AG10803 (cell line): ENCODE results near the gene HNRNPF.

Experiments used
- DNase-seq: peaks from one replicate; pipeline ENCODE4 v3.0.0; 2010; ENCODE audit warnings: low read depth
- H3K4me3 ChIP-seq: 2 replicates; pipeline ENCODE4 v1.5.1; 2011; ENCODE audit warnings: mild to moderate bottlenecking, low read length, control low read depth
- TF ChIP-seq, protein P1 (sequence below): conservative IDR thresholded peaks from 2 replicates; pipeline ENCODE4 v1.5.1; 2011; ENCODE audit warnings: mild to moderate bottlenecking, low read length, control low read depth, inconsistent platforms

The HNRNPF gene

DNA sequence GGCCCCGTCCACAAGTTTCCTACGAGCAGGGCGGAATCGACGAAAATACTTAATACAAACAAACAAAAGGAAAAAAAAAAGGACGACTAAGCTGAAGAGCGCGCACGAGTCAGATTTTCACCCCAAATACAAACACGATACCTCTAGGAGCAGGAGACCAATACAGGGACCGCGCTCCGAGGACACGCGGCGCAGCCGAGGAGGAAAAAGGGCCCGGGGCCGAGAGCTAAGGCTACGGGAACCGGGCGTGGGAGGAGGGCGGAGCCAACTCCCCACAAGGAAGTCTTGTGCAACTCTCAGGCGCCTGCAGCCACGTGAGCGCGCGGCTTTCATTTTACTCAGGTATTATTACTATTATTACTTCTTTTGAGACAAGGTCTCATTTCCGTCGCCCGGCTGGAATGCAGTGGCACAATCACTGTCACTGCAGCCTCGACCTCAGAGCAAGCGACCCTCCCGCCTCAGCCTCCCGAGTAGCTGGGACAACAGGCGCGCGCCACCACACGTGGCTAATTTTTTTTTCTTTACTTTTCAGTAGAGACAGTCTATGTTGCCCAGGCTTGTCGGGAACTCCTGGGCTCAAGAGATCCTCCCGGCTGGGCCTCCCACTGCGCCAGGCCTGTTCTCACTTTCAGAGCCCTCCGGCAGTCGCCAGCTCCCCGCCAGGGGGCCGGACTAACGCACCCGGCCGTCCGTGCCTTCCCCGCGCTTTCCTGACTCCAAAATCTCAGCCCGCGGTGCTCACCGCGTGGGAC lies 1.2 kb downstream of the HNRNPF start:
- peak; percentile 91 for DNase-seq
- H3K4me3 ChIP-seq, result peak overlapping the region; percentile 83
- TF ChIP-seq, protein P1, sequence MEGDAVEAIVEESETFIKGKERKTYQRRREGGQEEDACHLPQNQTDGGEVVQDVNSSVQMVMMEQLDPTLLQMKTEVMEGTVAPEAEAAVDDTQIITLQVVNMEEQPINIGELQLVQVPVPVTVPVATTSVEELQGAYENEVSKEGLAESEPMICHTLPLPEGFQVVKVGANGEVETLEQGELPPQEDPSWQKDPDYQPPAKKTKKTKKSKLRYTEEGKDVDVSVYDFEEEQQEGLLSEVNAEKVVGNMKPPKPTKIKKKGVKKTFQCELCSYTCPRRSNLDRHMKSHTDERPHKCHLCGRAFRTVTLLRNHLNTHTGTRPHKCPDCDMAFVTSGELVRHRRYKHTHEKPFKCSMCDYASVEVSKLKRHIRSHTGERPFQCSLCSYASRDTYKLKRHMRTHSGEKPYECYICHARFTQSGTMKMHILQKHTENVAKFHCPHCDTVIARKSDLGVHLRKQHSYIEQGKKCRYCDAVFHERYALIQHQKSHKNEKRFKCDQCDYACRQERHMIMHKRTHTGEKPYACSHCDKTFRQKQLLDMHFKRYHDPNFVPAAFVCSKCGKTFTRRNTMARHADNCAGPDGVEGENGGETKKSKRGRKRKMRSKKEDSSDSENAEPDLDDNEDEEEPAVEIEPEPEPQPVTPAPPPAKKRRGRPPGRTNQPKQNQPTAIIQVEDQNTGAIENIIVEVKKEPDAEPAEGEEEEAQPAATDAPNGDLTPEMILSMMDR, result peak; percentile 46

DNA sequence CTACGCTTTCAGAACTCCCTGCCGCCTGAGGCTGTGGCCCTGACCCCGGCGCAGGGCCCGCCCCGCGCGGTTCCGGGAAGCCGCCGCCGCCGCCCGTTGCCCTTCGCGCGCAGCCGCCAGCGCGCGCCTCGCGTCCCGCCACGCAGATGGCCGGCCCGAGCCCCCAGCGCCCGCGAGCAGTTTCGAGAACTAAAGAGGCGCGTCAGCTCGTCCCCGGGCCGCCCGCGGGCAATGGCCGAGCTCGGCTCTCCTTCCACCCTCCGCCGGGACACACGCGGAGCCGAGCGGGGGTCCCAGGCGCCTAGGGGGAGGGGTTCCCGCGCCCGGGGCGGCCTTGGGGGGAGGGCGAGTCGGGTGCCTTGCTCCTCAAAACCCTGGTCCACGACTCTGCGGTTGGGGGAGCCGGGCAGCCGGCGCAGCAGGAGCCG lies 1.8 kb downstream of the HNRNPF start:
- DNase-seq, result peak; percentile 50
- TF ChIP-seq, protein P1, result no peak
- H3K4me3 ChIP-seq, result peak overlapping the region; percentile 83

DNA sequence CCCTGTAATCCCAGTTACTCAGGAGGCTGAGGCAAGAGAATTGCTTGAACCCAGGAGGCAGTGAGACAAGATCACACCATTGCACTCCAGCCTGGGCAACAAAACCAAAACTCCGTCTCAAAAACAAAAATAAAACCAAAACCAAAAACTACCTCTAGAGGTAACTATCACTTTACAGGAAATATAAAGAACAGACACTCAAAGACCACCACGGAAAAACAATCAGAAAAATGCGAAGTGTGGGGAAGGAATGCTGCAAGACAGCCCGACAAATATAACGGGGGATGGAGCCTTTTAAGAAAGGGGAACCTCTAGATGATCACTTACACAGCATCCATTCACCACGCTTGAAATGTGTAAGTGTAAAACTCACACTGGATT lies 4.3 kb downstream of the HNRNPF start:
- TF ChIP-seq, protein P1, result no peak
- no peak for DNase-seq
- no peak overlapping the region for H3K4me3 ChIP-seq

DNA sequence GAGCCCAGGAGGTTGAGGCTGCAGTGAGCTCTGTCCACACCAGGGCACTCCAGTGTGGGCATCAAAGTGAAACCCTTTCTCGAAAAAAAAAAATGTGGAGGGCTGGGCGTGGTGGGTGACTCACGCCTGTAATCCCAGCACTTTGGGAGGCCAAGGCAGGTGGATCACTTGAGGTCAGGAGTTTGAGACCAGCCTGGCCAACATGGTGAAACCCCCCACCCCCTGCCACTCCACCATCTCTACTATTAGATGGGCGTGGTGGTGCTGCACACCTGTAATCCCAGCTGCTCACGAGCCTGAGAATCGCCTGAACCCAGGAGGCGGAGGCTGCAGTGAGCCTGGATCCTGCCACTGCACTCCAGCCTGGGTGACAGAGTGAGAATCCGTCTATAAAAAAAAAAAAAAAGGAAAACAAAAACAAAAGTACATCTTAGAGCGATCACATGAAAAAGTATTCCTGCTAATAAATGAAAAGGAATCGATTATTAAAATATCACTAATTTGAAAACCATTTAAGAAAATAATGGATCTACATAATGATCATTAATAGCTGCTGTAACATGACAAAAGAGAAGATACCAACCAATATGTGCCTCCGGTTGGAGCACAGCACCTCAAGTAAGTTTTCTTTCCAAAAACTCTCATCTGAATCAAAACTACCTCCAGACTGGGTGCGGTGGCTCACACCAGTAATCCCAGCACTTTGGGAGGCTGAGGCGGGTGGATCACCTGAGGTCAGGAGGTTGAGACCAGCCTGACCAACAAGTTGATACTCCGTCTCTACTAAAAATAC lies 4.9 kb downstream of the HNRNPF start:
- no peak for DNase-seq
- no peak overlapping the region for H3K4me3 ChIP-seq
- TF ChIP-seq, protein P1, result no peak

DNA sequence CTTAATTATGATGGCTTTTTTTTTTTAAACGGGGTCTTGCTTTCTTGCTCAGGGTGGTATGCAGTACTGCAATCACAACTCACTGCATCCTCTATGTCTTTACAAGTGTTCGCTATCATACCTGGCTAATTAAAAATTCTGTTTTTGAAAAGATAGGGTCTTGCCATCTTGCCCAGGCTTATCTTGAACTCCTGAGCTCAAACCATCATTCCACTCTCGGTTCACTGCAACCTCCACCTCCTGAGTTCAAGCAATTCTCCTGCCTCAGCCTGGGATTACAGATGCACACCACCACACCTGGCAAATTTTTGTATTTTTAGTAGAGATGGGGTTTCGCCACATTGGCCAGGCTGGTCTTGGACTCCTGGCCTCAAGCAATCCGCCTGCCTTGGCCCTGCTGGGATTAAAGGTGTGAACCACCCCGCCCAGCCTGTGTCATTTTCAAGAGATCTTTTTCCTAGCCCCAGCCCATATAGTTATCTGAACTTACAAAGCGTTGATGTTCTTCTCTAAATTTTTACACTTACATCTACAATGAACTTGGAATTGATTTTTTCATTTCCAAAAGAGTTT lies 6.0 kb downstream of the HNRNPF start:
- TF ChIP-seq, protein P1, result no peak
- no peak for DNase-seq
- no peak overlapping the region for H3K4me3 ChIP-seq

DNA sequence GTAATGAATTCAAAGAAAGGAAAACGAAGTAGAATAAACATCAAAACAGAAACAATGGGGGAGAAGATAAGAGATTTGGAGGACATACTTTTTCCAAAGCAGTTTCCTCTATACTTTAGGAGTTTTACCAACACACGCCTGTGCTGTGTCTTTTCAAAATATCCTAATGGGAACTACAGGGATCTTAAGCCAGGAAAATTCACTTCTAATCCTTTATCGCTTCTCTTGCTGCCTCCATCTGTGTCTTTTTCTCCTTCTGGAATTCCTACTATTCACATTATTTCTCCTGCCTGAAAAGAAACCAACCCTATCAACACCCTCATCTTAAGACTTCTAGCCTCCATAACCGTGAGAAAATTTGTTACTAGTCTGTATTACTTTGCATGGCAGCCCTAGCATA lies 6.8 kb downstream of the HNRNPF start:
- TF ChIP-seq, protein P1, result no peak
- no peak overlapping the region for H3K4me3 ChIP-seq
- no peak for DNase-seq
